Skin of body (tissue), 2 donors: Measurements from ENCODE around the gene EEF2. TPM values are rescaled to one million over a fixed set of nuclear protein-coding genes. Genes with fewer than 3 reads are reported as not detected.
A peak's percentile ranks its signal among the peaks of the same experiment; 100 is the strongest.
"Not testable (repeated sequence)": the region's sequence is repeated elsewhere in the genome, so short reads cannot be mapped to it uniquely, and the experiment has no call there.

Experiments
- DNase-seq: peaks from one replicate; lab custom pipeline; 2025; lab: John Stamatoyannopoulos, UW
- total RNA-seq: library from RNA; depleted of rRNA; stranded (reverse); fragments of >200 nt; gene quantifications from one replicate; pipeline ENCODE4 v1.2.3, GENCODE V29; 2014

Gene EEF2
- total RNA-seq, 1 donor from 2014 or later = 1,711 TPM

GRCh38 chr19:3970313-3970807 lies 14.9 kb downstream of the EEF2 start:
- no peak for DNase-seq

- DNase-seq = no peak
These were observed 15.6 kb downstream of the EEF2 start for GRCh38 chr19:3969435-3970312.

- peak; percentile 85 for DNase-seq
These were observed 16.5 kb downstream of the EEF2 start for GRCh38 chr19:3968556-3969434.

GRCh38 chr19:3967983-3968382 lies 17.3 kb downstream of the EEF2 start:
- not testable (repeated sequence) for DNase-seq

GRCh38 chr19:3966051-3967017 lies 18.9 kb downstream of the EEF2 start:
- DNase-seq = no peak

- no peak for DNase-seq
These were observed 20.7 kb downstream of the EEF2 start for GRCh38 chr19:3964256-3965194.

GRCh38 chr19:3963458-3964255 lies 21.6 kb downstream of the EEF2 start:
- no peak for DNase-seq

- DNase-seq = no peak
These were observed 24.3 kb downstream of the EEF2 start for GRCh38 chr19:3961007-3961406.

GRCh38 chr19:3959766-3960131 lies 25.5 kb downstream of the EEF2 start:
- DNase-seq = no peak

- no peak for DNase-seq
These were observed 26.2 kb downstream of the EEF2 start for GRCh38 chr19:3958836-3959765.

GRCh38 chr19:3955688-3956087 lies 29.6 kb downstream of the EEF2 start:
- DNase-seq = no peak

- not testable (repeated sequence) for DNase-seq
These were observed 30.0 kb downstream of the EEF2 start for GRCh38 chr19:3955276-3955675.

GRCh38 chr19:3954107-3954506 lies 31.2 kb downstream of the EEF2 start:
- DNase-seq = no peak

GRCh38 chr19:3952755-3953276 lies 32.4 kb downstream of the EEF2 start:
- not testable (repeated sequence) for DNase-seq

GRCh38 chr19:3950871-3951861 lies 34.1 kb downstream of the EEF2 start:
- DNase-seq = no peak
